Bronchial smooth muscle cell (primary cell): ENCODE data around the gene PRDM2. TPM values are rescaled to one million over a fixed set of nuclear protein-coding genes. Genes with fewer than 3 reads are reported as not detected.

Experiments
- total RNA-seq: library from RNA; depleted of rRNA; stranded (reverse); fragments of >200 nt; gene quantifications from 2 replicates; pipeline ENCODE4 v1.2.1, GENCODE V29; 2014

PRDM2 gene
- total RNA-seq: 7.0 and 7.9 TPM in 2 replicates

GRCh38 chr1:13699936-13700520, at the start of gene PRDM2:
PRDM2 (plus strand) TSS chr1:13700188; CDS start chr1:13715606, 15,418 bp downstream.

Other genes starting within 250 kb of the PRDM2 start
- gene LRRC38, start 186.2 kb upstream of the PRDM2 start, total RNA-seq: not detected in 2 replicates
- gene PDPN, start 116.4 kb upstream of the PRDM2 start, total RNA-seq: 0.86 and 1.1 TPM in 2 replicates